Coronary artery (tissue), 2 donors: ENCODE measurements around the gene REPS1.

Experiments used
- DNase-seq: peaks from one replicate; pipeline ENCODE4 v3.0.0-alpha.2; 2017; ENCODE audit warnings: low spot score
- H3K27ac ChIP-seq, 2 donors: fragments of 200-600 bp; sonication (generic); one replicate each; pipeline ENCODE4 v1.5.1; 2016 to 2019
- H3K4me3 ChIP-seq: fragments of 200-600 bp; sonication (generic); 2 replicates; pipeline ENCODE4 v1.5.1; 2016; ENCODE audit warnings: mild to moderate bottlenecking, moderate library complexity
- TF ChIP-seq, protein P1 (sequence below): fragments of 200-600 bp; sonication (generic); IDR thresholded peaks from one replicate; pipeline ENCODE4 v1.5.1; 2019; ENCODE audit warnings: antibody characterized with exemption

REPS1 gene

DNA sequence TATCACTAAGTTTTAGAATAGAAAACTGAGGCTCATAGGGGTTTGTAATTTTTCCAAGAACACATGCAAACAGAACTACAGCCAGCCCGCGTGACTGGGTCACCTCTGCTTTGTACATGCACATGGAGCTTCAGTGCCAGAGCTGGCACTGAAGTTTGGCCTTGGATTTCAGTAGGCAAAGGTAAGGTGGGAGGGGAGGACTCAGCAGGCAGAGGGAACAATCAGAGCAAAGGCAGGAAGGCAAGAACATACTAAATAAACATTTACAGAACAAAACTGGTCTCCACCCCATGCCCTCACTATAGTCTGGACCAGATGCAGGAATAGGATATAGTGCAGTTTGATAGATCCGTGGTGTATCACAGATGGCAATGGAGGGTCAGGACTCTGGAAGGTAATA, 26.9 kb upstream of the REPS1 start:
- TF ChIP-seq, protein P1, sequence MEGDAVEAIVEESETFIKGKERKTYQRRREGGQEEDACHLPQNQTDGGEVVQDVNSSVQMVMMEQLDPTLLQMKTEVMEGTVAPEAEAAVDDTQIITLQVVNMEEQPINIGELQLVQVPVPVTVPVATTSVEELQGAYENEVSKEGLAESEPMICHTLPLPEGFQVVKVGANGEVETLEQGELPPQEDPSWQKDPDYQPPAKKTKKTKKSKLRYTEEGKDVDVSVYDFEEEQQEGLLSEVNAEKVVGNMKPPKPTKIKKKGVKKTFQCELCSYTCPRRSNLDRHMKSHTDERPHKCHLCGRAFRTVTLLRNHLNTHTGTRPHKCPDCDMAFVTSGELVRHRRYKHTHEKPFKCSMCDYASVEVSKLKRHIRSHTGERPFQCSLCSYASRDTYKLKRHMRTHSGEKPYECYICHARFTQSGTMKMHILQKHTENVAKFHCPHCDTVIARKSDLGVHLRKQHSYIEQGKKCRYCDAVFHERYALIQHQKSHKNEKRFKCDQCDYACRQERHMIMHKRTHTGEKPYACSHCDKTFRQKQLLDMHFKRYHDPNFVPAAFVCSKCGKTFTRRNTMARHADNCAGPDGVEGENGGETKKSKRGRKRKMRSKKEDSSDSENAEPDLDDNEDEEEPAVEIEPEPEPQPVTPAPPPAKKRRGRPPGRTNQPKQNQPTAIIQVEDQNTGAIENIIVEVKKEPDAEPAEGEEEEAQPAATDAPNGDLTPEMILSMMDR, result no peak
- Histone ChIP-seq H3K27ac (no peak overlapping the region), H3K4me3 (no peak overlapping the region)
- no peak for DNase-seq

DNA sequence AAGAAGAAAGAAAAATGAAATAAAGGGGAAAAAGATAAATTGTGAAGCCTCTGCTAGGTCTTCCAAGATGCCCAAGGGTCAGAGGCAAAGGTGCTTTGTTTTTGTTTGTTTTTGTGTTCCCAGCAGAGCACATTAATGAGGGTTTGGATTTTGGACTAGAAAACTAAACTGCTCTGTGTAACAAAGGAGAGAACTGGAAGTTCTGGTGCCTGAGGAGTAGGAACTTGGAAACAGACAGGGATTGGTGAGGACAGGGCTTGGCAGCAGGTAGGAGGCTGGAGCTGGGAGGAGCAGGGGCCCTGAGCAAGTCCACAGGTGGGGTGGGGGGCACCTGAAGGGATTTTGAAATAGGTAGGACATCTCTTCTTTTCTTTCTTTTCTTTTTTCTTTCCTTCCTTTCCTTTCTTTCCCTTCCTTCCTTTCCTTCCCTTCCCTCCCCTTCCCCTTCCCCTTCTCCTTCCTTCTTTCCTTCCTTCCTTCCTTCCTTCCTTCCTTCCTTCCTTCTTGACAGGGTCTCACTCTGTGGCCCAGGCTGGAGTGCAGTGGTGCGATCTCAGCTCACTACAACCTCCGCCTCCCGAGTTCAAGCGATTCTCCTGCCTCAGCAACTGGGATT, 25.2 kb upstream of the REPS1 start:
- TF ChIP-seq, protein P1, result no peak
- no peak for DNase-seq
- no peak overlapping the region for H3K4me3 ChIP-seq
- H3K27ac ChIP-seq, result no peak overlapping the region

DNA sequence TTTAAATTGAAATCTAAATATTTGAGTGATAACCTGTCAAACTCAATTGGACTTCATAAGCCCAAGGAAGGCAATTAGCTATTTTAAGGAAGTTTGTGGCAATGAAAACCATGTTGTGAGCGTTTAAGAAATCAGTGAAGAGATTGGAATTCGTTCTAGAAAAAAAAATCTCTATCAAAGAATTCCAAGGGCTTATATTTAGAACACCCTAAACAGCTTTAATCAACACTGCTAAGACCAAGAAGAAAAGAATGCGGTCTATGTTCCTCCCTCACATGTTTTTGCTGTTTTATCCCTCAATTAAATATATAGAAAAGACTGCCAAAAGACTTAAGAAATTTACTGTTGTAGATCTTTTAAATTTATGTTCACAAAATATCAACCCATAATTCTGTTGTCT, 23.9 kb upstream of the REPS1 start:
- no peak for DNase-seq
- TF ChIP-seq, protein P1, result no peak
- Histone ChIP-seq H3K4me3 (no peak overlapping the region), H3K27ac (no peak overlapping the region)

DNA sequence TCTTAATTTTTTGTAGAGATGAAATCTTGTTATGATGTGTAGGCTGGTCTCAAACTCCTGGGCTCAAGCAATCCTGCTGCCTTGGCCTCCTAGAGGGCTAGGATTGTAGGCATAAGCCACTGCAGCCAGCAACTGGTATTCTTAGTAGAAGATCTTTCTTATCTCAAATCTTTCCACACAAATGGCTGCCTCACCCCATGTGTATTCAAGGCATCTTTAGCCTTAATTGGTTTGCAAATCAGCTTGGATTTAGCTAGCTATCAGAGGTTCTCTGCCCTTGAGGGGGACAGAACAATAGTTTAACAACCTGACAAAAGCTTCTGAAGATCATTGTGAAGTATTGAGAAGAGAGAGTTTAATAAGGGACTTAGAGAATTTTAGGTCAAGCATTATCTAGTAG, 22.6 kb upstream of the REPS1 start:
- TF ChIP-seq, protein P1, result no peak
- DNase-seq, result no peak
- Histone ChIP-seq H3K27ac (no peak overlapping the region), H3K4me3 (no peak overlapping the region)

DNA sequence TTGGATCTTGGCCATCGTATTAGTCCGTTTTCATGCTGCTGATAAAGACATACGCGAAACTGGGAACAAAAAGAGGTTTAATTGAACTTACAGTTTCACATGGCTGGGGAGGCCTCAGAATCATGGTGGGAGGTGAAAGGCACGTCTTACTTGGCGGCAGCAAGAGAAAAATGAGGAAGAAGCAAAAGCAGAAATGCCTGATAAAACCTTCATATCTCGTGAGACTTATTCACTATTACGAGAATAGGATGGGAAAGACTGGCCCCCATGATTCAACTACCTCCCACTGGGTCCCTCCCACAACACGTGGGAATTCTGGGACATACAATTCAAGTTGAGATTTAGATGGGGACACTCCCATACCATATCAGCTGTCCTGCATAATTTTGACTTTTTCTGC, 20.1 kb upstream of the REPS1 start:
- Histone ChIP-seq H3K27ac (no peak overlapping the region), H3K4me3 (no peak overlapping the region)
- TF ChIP-seq, protein P1, result no peak
- DNase-seq, result no peak

DNA sequence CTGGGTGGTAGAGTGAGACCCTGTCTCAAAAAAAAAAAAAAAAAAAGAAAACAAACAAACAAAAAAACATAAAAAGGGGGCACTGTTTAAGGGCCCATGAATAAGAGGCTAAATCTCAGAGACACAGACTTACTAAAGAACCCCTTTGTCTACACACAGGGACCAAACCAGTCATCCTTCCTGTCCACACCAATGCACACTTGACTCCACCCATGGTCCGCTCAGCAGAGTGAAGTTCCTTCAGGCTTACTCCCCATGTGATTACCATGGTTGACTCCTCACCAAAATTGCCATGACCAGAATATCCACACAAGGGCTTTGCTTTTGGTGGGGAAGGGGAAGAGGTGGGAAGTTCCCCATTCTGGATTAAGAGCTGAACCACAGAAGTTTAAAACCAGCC, 19.4 kb upstream of the REPS1 start:
- TF ChIP-seq, protein P1, result no peak
- Histone ChIP-seq H3K4me3 (no peak overlapping the region), H3K27ac (no peak overlapping the region)
- no peak for DNase-seq

DNA sequence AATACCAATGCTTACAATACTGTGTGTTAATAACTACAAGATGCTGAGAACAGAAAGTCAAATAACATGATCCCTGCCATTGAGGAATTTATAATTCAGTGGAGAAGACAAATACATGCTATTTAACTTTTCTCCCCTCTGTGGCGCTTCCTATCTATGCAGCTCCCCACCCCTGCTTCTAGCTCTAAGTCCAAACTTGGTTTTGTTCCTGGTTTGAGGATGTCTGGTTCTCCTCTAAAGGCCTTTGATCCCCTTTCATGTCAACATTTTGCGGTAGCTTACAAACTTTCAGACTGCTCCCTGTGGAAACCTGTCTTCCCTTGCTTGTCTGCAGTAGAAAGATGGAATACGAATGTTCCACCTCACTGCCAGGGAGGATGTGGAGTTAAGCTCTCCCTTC, 18.4 kb upstream of the REPS1 start:
- DNase-seq, result no peak
- TF ChIP-seq, protein P1, result no peak
- Histone ChIP-seq H3K27ac (no peak overlapping the region), H3K4me3 (no peak overlapping the region)
